Ovary (tissue), 3 donors: ENCODE results near the gene TESMIN.

Source experiments
- POLR2A ChIP-seq: fragments of 450-650 bp; IDR thresholded peaks from one replicate; pipeline ENCODE4 v1.6.1; 2017; ENCODE audit warnings: antibody characterized with exemption, mild to moderate bottlenecking, moderate library complexity
- TF ChIP-seq, protein P1 (sequence below), 3 donors: fragments of 450-650 bp in 2 of 3; fragments of 200-600 bp in 1 of 3; IDR thresholded peaks; one replicate each; pipeline versions ENCODE4 v1.5.1 to v1.8.0; 2016 to 2022; ENCODE audit warnings: antibody characterized with exemption in 3 of 3, mild to moderate bottlenecking in 1 of 3
- donor health status: DM: no; HTN: no; CAD: no.

DNA sequence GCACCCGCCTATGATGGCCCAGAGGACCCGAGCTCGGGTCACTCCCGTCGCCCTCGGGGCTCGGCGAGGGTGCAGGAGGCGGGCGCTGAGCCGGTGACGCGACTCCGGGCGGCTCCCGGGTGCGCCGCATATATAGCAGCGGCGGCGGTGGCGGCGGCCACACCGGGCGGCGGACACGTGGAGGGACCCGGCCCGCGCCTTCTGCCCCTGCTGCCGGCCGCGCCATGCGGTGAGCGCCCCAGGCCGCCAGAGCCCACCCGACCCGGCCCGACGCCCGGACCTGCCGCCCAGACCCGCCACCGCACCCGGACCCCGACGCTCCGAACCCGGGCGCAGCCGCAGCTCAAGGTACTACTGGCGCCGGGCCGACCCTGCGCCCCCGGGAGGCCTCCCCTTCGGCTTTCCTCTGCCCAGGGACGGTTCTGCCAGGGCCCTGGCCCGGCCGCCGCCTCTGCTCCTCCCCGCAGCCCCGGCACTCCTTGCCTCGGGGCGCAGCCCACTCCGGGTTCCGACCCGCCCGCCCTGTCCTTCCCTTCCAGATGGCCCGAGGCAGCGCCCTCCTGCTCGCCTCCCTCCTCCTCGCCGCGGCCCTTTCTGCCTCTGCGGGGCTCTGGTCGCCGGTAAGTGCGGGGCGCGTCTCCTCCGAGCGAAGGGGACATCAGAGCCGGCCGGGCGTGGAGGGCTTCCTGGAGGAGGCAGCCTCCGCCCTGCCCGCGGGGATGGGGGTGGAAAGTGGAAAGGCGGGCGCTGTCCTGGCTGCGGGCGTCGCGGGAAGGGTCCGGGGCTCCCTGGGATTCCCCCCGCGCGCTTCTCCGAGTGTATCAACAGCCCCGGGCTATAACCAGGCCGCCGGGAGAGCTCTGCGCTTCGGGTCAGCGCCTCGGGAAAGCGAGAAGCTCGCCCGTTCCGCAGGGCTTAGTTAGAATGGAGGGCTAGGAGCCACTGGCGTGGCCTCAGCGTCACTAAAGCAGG lies 66.6 kb downstream of the TESMIN start, which contains the start of gene GAL:
- no peak for TF ChIP-seq POLR2A
- TF ChIP-seq, protein P1, sequence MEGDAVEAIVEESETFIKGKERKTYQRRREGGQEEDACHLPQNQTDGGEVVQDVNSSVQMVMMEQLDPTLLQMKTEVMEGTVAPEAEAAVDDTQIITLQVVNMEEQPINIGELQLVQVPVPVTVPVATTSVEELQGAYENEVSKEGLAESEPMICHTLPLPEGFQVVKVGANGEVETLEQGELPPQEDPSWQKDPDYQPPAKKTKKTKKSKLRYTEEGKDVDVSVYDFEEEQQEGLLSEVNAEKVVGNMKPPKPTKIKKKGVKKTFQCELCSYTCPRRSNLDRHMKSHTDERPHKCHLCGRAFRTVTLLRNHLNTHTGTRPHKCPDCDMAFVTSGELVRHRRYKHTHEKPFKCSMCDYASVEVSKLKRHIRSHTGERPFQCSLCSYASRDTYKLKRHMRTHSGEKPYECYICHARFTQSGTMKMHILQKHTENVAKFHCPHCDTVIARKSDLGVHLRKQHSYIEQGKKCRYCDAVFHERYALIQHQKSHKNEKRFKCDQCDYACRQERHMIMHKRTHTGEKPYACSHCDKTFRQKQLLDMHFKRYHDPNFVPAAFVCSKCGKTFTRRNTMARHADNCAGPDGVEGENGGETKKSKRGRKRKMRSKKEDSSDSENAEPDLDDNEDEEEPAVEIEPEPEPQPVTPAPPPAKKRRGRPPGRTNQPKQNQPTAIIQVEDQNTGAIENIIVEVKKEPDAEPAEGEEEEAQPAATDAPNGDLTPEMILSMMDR (IDR thresholded peaks at IDR 0.05), result no peak
